Ishikawa (cell line): ENCODE results near the gene CAMTA1.

ENCODE experiments used
- CEBPB ChIP-seq: IDR thresholded peaks from 2 replicates; pipeline ENCODE4 v1.6.1; 2012
- CREB1 ChIP-seq: IDR thresholded peaks from 2 replicates; pipeline ENCODE4 v1.6.1; 2012; ENCODE audit warnings: low read depth
- EP300 ChIP-seq: IDR thresholded peaks from 2 replicates; pipeline ENCODE4 v1.6.1; 2012; ENCODE audit warnings: borderline replicate concordance
- NFIC ChIP-seq: IDR thresholded peaks from 2 replicates; pipeline ENCODE4 v1.6.1; 2012
- RAD21 ChIP-seq: IDR thresholded peaks from 2 replicates; pipeline ENCODE4 v1.6.1; 2012; ENCODE audit warnings: low read depth
- TAF1 ChIP-seq: IDR thresholded peaks from 2 replicates; pipeline ENCODE4 v1.6.1; 2012; ENCODE audit warnings: low read depth, mild to moderate bottlenecking
- TCF12 ChIP-seq: IDR thresholded peaks from 2 replicates; pipeline ENCODE4 v1.6.1; 2012; ENCODE audit warnings: low read depth
- TEAD4 ChIP-seq: IDR thresholded peaks from 2 replicates; pipeline ENCODE4 v1.6.1; 2012
- YY1 ChIP-seq: IDR thresholded peaks from 2 replicates; pipeline ENCODE4 v1.6.1; 2012; ENCODE audit warnings: low read depth
- ZBTB7A ChIP-seq: IDR thresholded peaks from 2 replicates; pipeline ENCODE4 v1.6.1; 2012; ENCODE audit warnings: low read depth
- TF ChIP-seq, protein P1 (sequence below): IDR thresholded peaks from 2 replicates; pipeline ENCODE4 v1.6.1; 2012
- TF ChIP-seq, protein P2 (sequence below): IDR thresholded peaks from 2 replicates; pipeline ENCODE4 v1.6.1; 2012; ENCODE audit warnings: low read depth, mild to moderate bottlenecking
- TF ChIP-seq, protein P3 (sequence below): IDR thresholded peaks from 2 replicates; pipeline ENCODE4 v1.6.1; 2012

DNA sequence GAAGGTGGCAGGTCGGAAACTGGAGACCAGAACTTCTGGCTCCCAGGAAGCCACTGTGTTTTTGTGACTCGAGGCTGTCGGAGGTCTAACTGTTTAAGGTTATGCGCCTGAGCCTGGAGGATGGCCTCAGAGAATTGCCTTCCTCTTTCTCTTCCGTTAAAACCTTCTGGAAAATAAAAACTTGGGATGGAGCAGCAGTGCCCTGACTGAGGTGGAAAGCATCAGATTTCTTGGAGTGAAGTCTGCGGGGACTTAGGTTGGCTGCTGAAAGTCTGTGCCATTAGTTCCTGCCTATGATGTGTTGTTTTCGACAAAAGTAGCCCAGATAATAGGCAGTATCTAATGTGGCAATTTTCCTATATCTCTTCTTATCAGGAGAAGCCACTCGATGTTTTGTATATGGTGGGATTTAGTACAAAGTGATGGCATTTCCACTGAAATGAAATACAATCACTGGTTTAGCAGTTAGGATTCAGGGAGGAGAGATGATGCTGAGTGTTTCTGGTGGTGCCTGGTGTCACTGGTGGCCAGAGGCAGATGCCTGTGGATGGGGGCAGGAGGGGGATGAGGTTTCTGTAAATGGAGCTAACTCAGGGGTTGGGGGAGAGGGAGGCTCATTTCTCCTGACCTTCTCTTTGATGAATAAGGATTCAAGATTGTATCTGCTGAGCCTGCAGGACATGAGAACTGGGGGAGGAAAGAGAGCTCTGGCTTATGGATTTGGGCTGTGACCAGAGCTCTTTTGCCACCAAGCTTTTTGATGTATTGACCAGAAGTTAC, 150.8 kb downstream of the CAMTA1 start:
- TF ChIP-seq NFIC (no peak), TAF1 (no peak), ZBTB7A (no peak), EP300 (no peak), YY1 (no peak), CEBPB (no peak), TEAD4 (no peak), RAD21 (no peak), TCF12 (no peak), CREB1 (no peak)
- TF ChIP-seq, protein P1, sequence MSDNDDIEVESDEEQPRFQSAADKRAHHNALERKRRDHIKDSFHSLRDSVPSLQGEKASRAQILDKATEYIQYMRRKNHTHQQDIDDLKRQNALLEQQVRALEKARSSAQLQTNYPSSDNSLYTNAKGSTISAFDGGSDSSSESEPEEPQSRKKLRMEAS, result no peak
- TF ChIP-seq, protein P2, sequence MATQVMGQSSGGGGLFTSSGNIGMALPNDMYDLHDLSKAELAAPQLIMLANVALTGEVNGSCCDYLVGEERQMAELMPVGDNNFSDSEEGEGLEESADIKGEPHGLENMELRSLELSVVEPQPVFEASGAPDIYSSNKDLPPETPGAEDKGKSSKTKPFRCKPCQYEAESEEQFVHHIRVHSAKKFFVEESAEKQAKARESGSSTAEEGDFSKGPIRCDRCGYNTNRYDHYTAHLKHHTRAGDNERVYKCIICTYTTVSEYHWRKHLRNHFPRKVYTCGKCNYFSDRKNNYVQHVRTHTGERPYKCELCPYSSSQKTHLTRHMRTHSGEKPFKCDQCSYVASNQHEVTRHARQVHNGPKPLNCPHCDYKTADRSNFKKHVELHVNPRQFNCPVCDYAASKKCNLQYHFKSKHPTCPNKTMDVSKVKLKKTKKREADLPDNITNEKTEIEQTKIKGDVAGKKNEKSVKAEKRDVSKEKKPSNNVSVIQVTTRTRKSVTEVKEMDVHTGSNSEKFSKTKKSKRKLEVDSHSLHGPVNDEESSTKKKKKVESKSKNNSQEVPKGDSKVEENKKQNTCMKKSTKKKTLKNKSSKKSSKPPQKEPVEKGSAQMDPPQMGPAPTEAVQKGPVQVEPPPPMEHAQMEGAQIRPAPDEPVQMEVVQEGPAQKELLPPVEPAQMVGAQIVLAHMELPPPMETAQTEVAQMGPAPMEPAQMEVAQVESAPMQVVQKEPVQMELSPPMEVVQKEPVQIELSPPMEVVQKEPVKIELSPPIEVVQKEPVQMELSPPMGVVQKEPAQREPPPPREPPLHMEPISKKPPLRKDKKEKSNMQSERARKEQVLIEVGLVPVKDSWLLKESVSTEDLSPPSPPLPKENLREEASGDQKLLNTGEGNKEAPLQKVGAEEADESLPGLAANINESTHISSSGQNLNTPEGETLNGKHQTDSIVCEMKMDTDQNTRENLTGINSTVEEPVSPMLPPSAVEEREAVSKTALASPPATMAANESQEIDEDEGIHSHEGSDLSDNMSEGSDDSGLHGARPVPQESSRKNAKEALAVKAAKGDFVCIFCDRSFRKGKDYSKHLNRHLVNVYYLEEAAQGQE, result no peak
- TF ChIP-seq, protein P3, sequence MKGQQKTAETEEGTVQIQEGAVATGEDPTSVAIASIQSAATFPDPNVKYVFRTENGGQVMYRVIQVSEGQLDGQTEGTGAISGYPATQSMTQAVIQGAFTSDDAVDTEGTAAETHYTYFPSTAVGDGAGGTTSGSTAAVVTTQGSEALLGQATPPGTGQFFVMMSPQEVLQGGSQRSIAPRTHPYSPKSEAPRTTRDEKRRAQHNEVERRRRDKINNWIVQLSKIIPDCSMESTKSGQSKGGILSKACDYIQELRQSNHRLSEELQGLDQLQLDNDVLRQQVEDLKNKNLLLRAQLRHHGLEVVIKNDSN, result no peak
